Measurements from ENCODE around the gene PROM2. TPM values are rescaled to one million over a fixed set of nuclear protein-coding genes. Genes with fewer than 3 reads are reported as not detected.

The PROM2 gene
- polyA plus RNA-seq, 1 donor (not counting 4 experiments of a cell fraction or from before 2014, with no cell fraction given): 11.4 TPM

- Histone ChIP-seq H3K4me3 (ENCODE audit: control insufficient read depth in 2 of 3, extremely low read depth in 1 of 3, insufficient read depth in 2 of 3, low read depth in 1 of 3, low read length in 3 of 3) (no peak overlapping the region), H3K4me1 (ENCODE audit: control insufficient read depth, extremely low read depth, insufficient read depth, low read length) (peaks cover 47% of the 10 kb centered on the region), H4K20me1 (ENCODE audit: control insufficient read depth, extremely low read depth, insufficient read depth, low read length) (no peaks in the 10 kb centered on the region), H3K27ac (ENCODE audit: control insufficient read depth, insufficient read depth, low read length) (peak overlapping the region; percentile 26), H3K4me2 (ENCODE audit: control insufficient read depth, extremely low read depth, insufficient read depth, low read depth, low read length) (peak overlapping the region; percentile 42), H3K9me1 (ENCODE audit: control insufficient read depth, extremely low read depth, insufficient read depth, low read length) (no peaks in the 10 kb centered on the region), H3K79me2 (ENCODE audit: control insufficient read depth, insufficient read depth, low read length) (peaks cover 16% of the 10 kb centered on the region), H3K36me3 (ENCODE audit: control insufficient read depth in 2 of 2, extremely low read depth in 1 of 2, insufficient read depth in 2 of 2, low read length in 2 of 2) (peaks cover 9 to 28% of the 10 kb centered on the region in 2 experiments), H3K27me3 (ENCODE audit: control insufficient read depth, extremely low read depth, insufficient read depth, low read length) (no peaks in the 10 kb centered on the region), H3K9me3 (ENCODE audit: control insufficient read depth, low read depth, low read length) (no peaks in the 10 kb centered on the region), H2AFZ (ENCODE audit: control insufficient read depth, low read length) (no peak overlapping the region), H3K9ac (ENCODE audit: control insufficient read depth, extremely low read depth, insufficient read depth, low read length) (no peak overlapping the region)
- dilution Hi-C loops (cut with MboI; ENCODE audit: extremely low pct_ligation_motif_present, low sequenced_read_pairs): no loop called here
- FAIRE-seq (no peak), DNase-seq (ENCODE audit: low read depth, low spot score) (no peak)
- TF ChIP-seq EZH2 (IDR thresholded peaks at IDR 0.05; ENCODE audit: low read length) (no peak), CTCF (optimal IDR thresholded peaks at IDR 0.05 in 1 of 3, IDR thresholded peaks at IDR 0.05 in 1 of 3, conservative IDR thresholded peaks at IDR 0.05 in 1 of 3; ENCODE audit: extremely low read depth in 1 of 3, insufficient read depth in 2 of 3, low read length in 3 of 3) (no peak)
These were observed 4.5 kb downstream of the PROM2 start for GRCh38 chr2:95278637-95279225.

GRCh38 chr2:95279435-95280035 is 5.3 kb downstream of the PROM2 start:
- H3K9ac ChIP-seq (ENCODE audit: control insufficient read depth, extremely low read depth, insufficient read depth, low read length): no peak overlapping the region
- no peaks in the 10 kb centered on the region for H3K9me3 ChIP-seq (ENCODE audit: control insufficient read depth, low read depth, low read length)
- H3K79me2 ChIP-seq (ENCODE audit: control insufficient read depth, insufficient read depth, low read length): peaks cover 16% of the 10 kb centered on the region
- no peaks in the 10 kb centered on the region for H3K9me1 ChIP-seq (ENCODE audit: control insufficient read depth, extremely low read depth, insufficient read depth, low read length)
- DNase-seq (ENCODE audit: low read depth, low spot score) (no peak), FAIRE-seq (no peak)
- no peak overlapping the region for H3K27ac ChIP-seq (ENCODE audit: control insufficient read depth, insufficient read depth, low read length)
- H2AFZ ChIP-seq (ENCODE audit: control insufficient read depth, low read length): no peak overlapping the region
- TF ChIP-seq EZH2 (IDR thresholded peaks at IDR 0.05; ENCODE audit: low read length) (no peak), CTCF (optimal IDR thresholded peaks at IDR 0.05 in 1 of 3, IDR thresholded peaks at IDR 0.05 in 1 of 3, conservative IDR thresholded peaks at IDR 0.05 in 1 of 3; ENCODE audit: extremely low read depth in 1 of 3, insufficient read depth in 2 of 3, low read length in 3 of 3) (no peak)
- H3K4me1 ChIP-seq (ENCODE audit: control insufficient read depth, extremely low read depth, insufficient read depth, low read length): peaks cover 39% of the 10 kb centered on the region
- peaks cover 9 to 31% of the 10 kb centered on the region in 2 experiments for H3K36me3 ChIP-seq (ENCODE audit: control insufficient read depth in 2 of 2, extremely low read depth in 1 of 2, insufficient read depth in 2 of 2, low read length in 2 of 2)
- H3K4me3 ChIP-seq (ENCODE audit: control insufficient read depth in 2 of 3, extremely low read depth in 1 of 3, insufficient read depth in 2 of 3, low read depth in 1 of 3, low read length in 3 of 3): no peak overlapping the region
- H3K4me2 ChIP-seq (ENCODE audit: control insufficient read depth, extremely low read depth, insufficient read depth, low read depth, low read length): no peak overlapping the region
- no peaks in the 10 kb centered on the region for H3K27me3 ChIP-seq (ENCODE audit: control insufficient read depth, extremely low read depth, insufficient read depth, low read length)
- dilution Hi-C loops (cut with MboI; ENCODE audit: extremely low pct_ligation_motif_present, low sequenced_read_pairs): no loop called here
- H4K20me1 ChIP-seq (ENCODE audit: control insufficient read depth, extremely low read depth, insufficient read depth, low read length): no peaks in the 10 kb centered on the region

Measured in keratinocyte (primary cell).